ENCODE measurements around the gene RICTOR.

DNA sequence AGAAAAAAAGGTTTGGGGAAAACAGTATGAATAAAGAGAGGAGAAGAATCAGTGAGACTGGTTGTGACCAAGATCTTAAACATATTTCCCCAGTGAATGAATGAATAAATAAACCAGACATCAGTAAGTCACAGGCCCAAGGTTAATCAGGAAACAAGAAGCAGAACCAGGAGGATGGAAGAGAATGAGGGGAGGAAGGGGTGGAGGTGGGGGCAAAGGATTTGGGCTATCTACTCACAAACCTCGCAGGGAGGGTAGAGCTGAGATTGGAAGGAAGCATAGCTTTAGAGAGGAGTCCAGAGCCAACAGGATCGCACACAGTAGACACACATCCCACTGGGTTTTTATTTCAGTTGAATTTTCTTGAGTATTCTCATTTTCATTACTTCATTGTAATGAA is 47.7 kb upstream of the RICTOR start:
- TF ChIP-seq TARDBP (IDR thresholded peaks at IDR 0.05) (no peak), FOXM1 (IDR thresholded peaks at IDR 0.05; ENCODE audit: borderline replicate concordance) (no peak), SP1 (IDR thresholded peaks at IDR 0.05) (no peak), L3MBTL2 (conservative IDR thresholded peaks at IDR 0.05) (no peak), ARNT (IDR thresholded peaks at IDR 0.05) (no peak), ELF4 (IDR thresholded peaks at IDR 0.05) (no peak), HDGF (IDR thresholded peaks at IDR 0.05; ENCODE audit: borderline replicate concordance) (no peak), LEF1 (IDR thresholded peaks at IDR 0.05; ENCODE audit: borderline replicate concordance) (no peak), ZNF384 (IDR thresholded peaks at IDR 0.05) (no peak), FOXA1 (IDR thresholded peaks at IDR 0.05) (no peak), FOXK2 (IDR thresholded peaks at IDR 0.05) (no peak), BHLHE40 (IDR thresholded peaks at IDR 0.05; ENCODE audit: borderline replicate concordance) (no peak)
- TF ChIP-seq, protein P1, sequence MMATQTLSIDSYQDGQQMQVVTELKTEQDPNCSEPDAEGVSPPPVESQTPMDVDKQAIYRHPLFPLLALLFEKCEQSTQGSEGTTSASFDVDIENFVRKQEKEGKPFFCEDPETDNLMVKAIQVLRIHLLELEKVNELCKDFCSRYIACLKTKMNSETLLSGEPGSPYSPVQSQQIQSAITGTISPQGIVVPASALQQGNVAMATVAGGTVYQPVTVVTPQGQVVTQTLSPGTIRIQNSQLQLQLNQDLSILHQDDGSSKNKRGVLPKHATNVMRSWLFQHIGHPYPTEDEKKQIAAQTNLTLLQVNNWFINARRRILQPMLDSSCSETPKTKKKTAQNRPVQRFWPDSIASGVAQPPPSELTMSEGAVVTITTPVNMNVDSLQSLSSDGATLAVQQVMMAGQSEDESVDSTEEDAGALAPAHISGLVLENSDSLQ (IDR thresholded peaks at IDR 0.05) = no peak

All from HEK293T (cell line).